SK-N-SH (cell line): ENCODE measurements around the gene DHODH. TPM values are rescaled to one million over a fixed set of nuclear protein-coding genes. Genes with fewer than 3 reads are reported as not detected.

Experiments
- CTCF ChIA-PET: fragments of 300-600, 350-600 bp; formaldehyde crosslinking; extraction: SDS; loops from one replicate; lab custom pipeline; 2021; lab: Yijun Ruan, JAX
- POLR2A ChIA-PET: fragments of 350-600 bp; sonication (Branson Sonifier 250); formaldehyde crosslinking; extraction: SDS; loops from one replicate; lab custom pipeline; 2020; ENCODE audit warnings: antibody characterized with exemption, inconsistent platforms; lab: Yijun Ruan, JAX
- DNase-seq: peaks from one replicate; pipeline ENCODE4 v3.0.0; 2012
- H2AFZ ChIP-seq: fragments of 200-600 bp; sonication (generic); 2 replicates; pipeline ENCODE4 v1.8.1; 2016; ENCODE audit warnings: antibody characterized with exemption, mild to moderate bottlenecking, low read depth
- H3F3A ChIP-seq: fragments of 200-600 bp; sonication (generic); replicated peaks from 2 replicates; pipeline ENCODE3; 2016; ENCODE audit warnings: antibody characterized with exemption, mild to moderate bottlenecking; ENCODE audit not compliant: insufficient read depth
- H3K27ac ChIP-seq, 2 experiments: fragments of 200-500 bp in 1 of 2; fragments of 200-600 bp in 1 of 2; sonication (Bioruptor generic) in 1 of 2; sonication (generic), shearing (Covaris generic) in 1 of 2; 2 replicates each; pipeline versions ENCODE4 v1.5.1 to v1.6.1; 2014 to 2016; ENCODE audit warnings: low read depth in 2 of 2, inconsistent platforms in 1 of 2, low read length in 1 of 2, mild to moderate bottlenecking in 1 of 2, mixed read lengths in 1 of 2
- H3K27me3 ChIP-seq: fragments of 200-600 bp; sonication (generic), shearing (Covaris generic); 2 replicates; pipeline ENCODE4 v1.6.1; 2016; ENCODE audit warnings: mixed run types; ENCODE audit not compliant: insufficient read depth
- H3K36me3 ChIP-seq, 2 experiments: fragments of 200-500 bp in 1 of 2; fragments of 200-600 bp in 1 of 2; sonication (Bioruptor generic) in 1 of 2; sonication (generic) in 1 of 2; replicated peaks in 1 of 2; 2 replicates each; pipeline versions ENCODE3 to v1.5.1; 2014 to 2016; ENCODE audit warnings: low read length in 1 of 2, mild to moderate bottlenecking in 1 of 2; ENCODE audit not compliant: insufficient read depth in 2 of 2, control insufficient read depth in 1 of 2
- H3K4me1 ChIP-seq, 2 experiments: fragments of 200-500 bp in 1 of 2; fragments of 200-600 bp in 1 of 2; sonication (Bioruptor generic) in 1 of 2; sonication (generic), shearing (Covaris generic) in 1 of 2; 2 replicates each; pipeline versions ENCODE4 v1.5.1 to v1.6.1; 2014 to 2016; ENCODE audit warnings: low read depth in 1 of 2, low read length in 1 of 2, mixed run types in 1 of 2; ENCODE audit not compliant: insufficient read depth in 2 of 2, control insufficient read depth in 1 of 2
- H3K4me2 ChIP-seq: fragments of 200-600 bp; sonication (generic), shearing (Covaris generic); 2 replicates; pipeline ENCODE4 v1.6.1; 2017; ENCODE audit warnings: mixed run types
- H3K4me3 ChIP-seq, 2 experiments: fragments of 200-500 bp in 1 of 2; fragments of 200-600 bp in 1 of 2; sonication (Bioruptor generic) in 1 of 2; sonication (generic), shearing (Covaris generic) in 1 of 2; 2 replicates each; pipeline versions ENCODE4 v1.5.1 to v1.8.1; 2014 to 2016; ENCODE audit warnings: low read depth in 2 of 2, inconsistent platforms in 1 of 2, low read length in 1 of 2, mild to moderate bottlenecking in 1 of 2, mixed read lengths in 1 of 2, moderate library complexity in 1 of 2
- H3K79me2 ChIP-seq: fragments of 200-600 bp; sonication (generic); 2 replicates; pipeline ENCODE4 v1.8.1; 2017; ENCODE audit warnings: mild to moderate bottlenecking; ENCODE audit not compliant: insufficient read depth
- H3K9ac ChIP-seq: fragments of 200-600 bp; sonication (generic); 2 replicates; pipeline ENCODE4 v1.6.1; 2017; ENCODE audit warnings: mixed run types
- H3K9me2 ChIP-seq: fragments of 200-600 bp; sonication (generic); 2 replicates; pipeline ENCODE4 v1.6.1; 2017; ENCODE audit warnings: mixed run types
- H3K9me3 ChIP-seq: fragments of 200-600 bp; sonication (generic); 2 replicates; pipeline ENCODE4 v1.6.1; 2017; ENCODE audit warnings: mixed run types, mild to moderate bottlenecking, moderate library complexity
- H4K20me1 ChIP-seq: fragments of 200-600 bp; sonication (generic); 2 replicates; pipeline ENCODE4 v1.6.1; 2017; ENCODE audit warnings: mild to moderate bottlenecking, mixed run types; ENCODE audit not compliant: insufficient read depth
- CTCF ChIP-seq: fragments of 200-600 bp; sonication (generic); IDR thresholded peaks from 2 replicates; pipeline ENCODE4 v1.6.1; 2017; ENCODE audit warnings: antibody characterized with exemption, mild to moderate bottlenecking, moderate library complexity
- EP300 ChIP-seq, 2 experiments: IDR thresholded peaks; 2 replicates each; pipeline versions ENCODE4 v1.4.0 to v1.6.1; 2012; ENCODE audit warnings: borderline replicate concordance in 1 of 2, low read depth in 1 of 2, low read length in 1 of 2
- EZH2phosphoT487 ChIP-seq: fragments of 200-600 bp; sonication (generic); IDR thresholded peaks from 2 replicates; pipeline ENCODE4 v1.6.1; 2017; ENCODE audit warnings: low read depth, mixed run types, mild to moderate bottlenecking, antibody characterized with exemption, moderate library complexity, borderline replicate concordance
- FOXJ3 ChIP-seq: sonication (generic); formaldehyde crosslinking; IDR thresholded peaks from 2 replicates; pipeline ENCODE4 v1.5.1; 2020; ENCODE audit warnings: mild to moderate bottlenecking, missing genetic modification reagents
- IRF3 ChIP-seq: fragments of 150-350 bp; IDR thresholded peaks from 2 replicates; pipeline ENCODE4 v1.6.1; 2016; ENCODE audit warnings: mild to moderate bottlenecking, low read depth, low read length
- MAX ChIP-seq: IDR thresholded peaks from 2 replicates; pipeline ENCODE4 v1.4.0; 2012; ENCODE audit warnings: low read depth
- MEF2A ChIP-seq: IDR thresholded peaks from 2 replicates; pipeline ENCODE4 v1.4.0; 2012; ENCODE audit warnings: low read depth, borderline replicate concordance
- NFIC ChIP-seq: IDR thresholded peaks from 2 replicates; pipeline ENCODE4 v1.4.0; 2012; ENCODE audit warnings: borderline replicate concordance
- RCOR1 ChIP-seq: fragments of 150-350 bp; IDR thresholded peaks from 2 replicates; pipeline ENCODE4 v1.6.1; 2017; ENCODE audit warnings: antibody characterized with exemption, low read length
- REST ChIP-seq: IDR thresholded peaks from 2 replicates; pipeline ENCODE4 v1.6.1; 2012; ENCODE audit warnings: mild to moderate bottlenecking, low read depth, low read length, moderate library complexity
- RXRA ChIP-seq: IDR thresholded peaks from 2 replicates; pipeline ENCODE4 v1.4.0; 2012; ENCODE audit warnings: low read depth, mild to moderate bottlenecking, borderline replicate concordance
- TEAD4 ChIP-seq: IDR thresholded peaks from 2 replicates; pipeline ENCODE4 v1.4.0; 2012; ENCODE audit warnings: mild to moderate bottlenecking, borderline replicate concordance; ENCODE audit not compliant: insufficient read depth
- WGBS: methylation state at CpG from one replicate; pipeline ENCODE4 v1.1.6; 2017; ENCODE audit warnings: low lambda C conversion rate; 5-methylcytosine and 5-hydroxymethylcytosine counted together
- polyA plus RNA-seq, 3 experiments: library from polyadenylated mRNA; depleted of rRNA; stranded (reverse); fragments of >200 nt; gene quantifications; 2 replicates each; pipeline ENCODE4 v1.2.3, GENCODE V29; 2012

Gene DHODH
- polyA plus RNA-seq, 1 of the 3 experiments (the other 2 are of a cell fraction), result 10.9 TPM

- Histone ChIP-seq H3K4me3 (no peak overlapping the region), H4K20me1 (no peaks in the 10 kb centered on the region), H3K9ac (no peak overlapping the region), H3K36me3 (peaks cover 0 to 35% of the 10 kb centered on the region in 2 experiments), H3K9me2 (no peaks in the 10 kb centered on the region), H3K4me2 (no peak overlapping the region), H3K27ac (no peak overlapping the region), H3F3A (no peaks in the 10 kb centered on the region), H3K27me3 (no peaks in the 10 kb centered on the region), H3K4me1 (no peaks in the 10 kb centered on the region), H3K9me3 (no peaks in the 10 kb centered on the region), H2AFZ (no peak overlapping the region), H3K79me2 (no peaks in the 10 kb centered on the region)
- TF ChIP-seq FOXJ3 (CRISPR knock-in tag) (no peak), EP300 (IDR thresholded peaks at IDR 0.05; ENCODE audit: borderline replicate concordance in 1 of 2, low read depth in 1 of 2, low read length in 1 of 2) (no peak), IRF3 (no peak), MEF2A (no peak), EZH2phosphoT487 (no peak), NFIC (no peak), REST (no peak), RCOR1 (no peak), MAX (no peak), RXRA (no peak), TEAD4 (no peak), CTCF (no peak)
- POLR2A ChIA-PET, result no interaction called here
- CTCF ChIA-PET, result no interaction called here
- WGBS, result 96% methylated on average over 6 of the region's 13 CpGs
- no peak for DNase-seq
Measured at GRCh38 chr16:72022127-72022526, 13.6 kb downstream of the DHODH start.
